Suprapubic skin (tissue), 4 donors: Measurements from ENCODE around the gene WDFY2.

ENCODE experiments used
- EP300 ChIP-seq: sonication (generic); formaldehyde crosslinking; IDR thresholded peaks from one replicate; pipeline ENCODE4 v1.6.1; 2017; ENCODE audit warnings: antibody characterized with exemption
- POLR2A ChIP-seq, 2 donors: fragments of 450-650 bp; IDR thresholded peaks; one replicate each; pipeline ENCODE4 v1.6.1; 2017; ENCODE audit warnings: antibody characterized with exemption in 2 of 2, mild to moderate bottlenecking in 2 of 2, moderate library complexity in 2 of 2
- POLR2AphosphoS5 ChIP-seq, 3 donors: sonication (generic); formaldehyde crosslinking; IDR thresholded peaks; one replicate each; pipeline ENCODE4 v1.6.1; 2017; ENCODE audit warnings: antibody characterized with exemption in 3 of 3
- TF ChIP-seq, protein P1 (sequence below), 2 donors: fragments of 200-600 bp in 1 of 2; fragments of 450-650 bp in 1 of 2; sonication (generic) in 1 of 2; IDR thresholded peaks; one replicate each; pipeline ENCODE4 v1.5.1; 2016 to 2019; ENCODE audit warnings: antibody characterized with exemption in 2 of 2, mild to moderate bottlenecking in 1 of 2, moderate library complexity in 1 of 2

DNA sequence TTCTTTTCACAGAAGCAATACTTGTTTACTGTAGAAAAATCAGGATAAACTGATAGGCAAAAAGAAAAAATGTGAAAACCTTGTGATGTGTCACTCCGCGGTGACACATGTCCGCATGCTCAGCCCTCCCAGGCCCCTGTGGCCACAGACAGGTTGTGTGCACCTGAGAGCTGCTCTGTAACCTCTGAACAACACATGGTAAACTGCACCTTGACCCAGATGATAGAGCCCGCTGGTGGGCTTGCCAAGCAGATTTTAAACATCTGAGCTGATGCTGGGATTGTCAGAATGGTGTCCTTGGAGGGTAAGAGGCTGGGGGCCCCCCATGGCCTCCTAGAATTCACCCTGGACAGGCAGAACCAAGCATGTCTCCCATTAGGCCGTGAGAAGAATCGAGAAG, 185.9 kb downstream of the WDFY2 start:
- no peak for TF ChIP-seq POLR2A (IDR thresholded peaks at IDR 0.05)
- TF ChIP-seq, protein P1, sequence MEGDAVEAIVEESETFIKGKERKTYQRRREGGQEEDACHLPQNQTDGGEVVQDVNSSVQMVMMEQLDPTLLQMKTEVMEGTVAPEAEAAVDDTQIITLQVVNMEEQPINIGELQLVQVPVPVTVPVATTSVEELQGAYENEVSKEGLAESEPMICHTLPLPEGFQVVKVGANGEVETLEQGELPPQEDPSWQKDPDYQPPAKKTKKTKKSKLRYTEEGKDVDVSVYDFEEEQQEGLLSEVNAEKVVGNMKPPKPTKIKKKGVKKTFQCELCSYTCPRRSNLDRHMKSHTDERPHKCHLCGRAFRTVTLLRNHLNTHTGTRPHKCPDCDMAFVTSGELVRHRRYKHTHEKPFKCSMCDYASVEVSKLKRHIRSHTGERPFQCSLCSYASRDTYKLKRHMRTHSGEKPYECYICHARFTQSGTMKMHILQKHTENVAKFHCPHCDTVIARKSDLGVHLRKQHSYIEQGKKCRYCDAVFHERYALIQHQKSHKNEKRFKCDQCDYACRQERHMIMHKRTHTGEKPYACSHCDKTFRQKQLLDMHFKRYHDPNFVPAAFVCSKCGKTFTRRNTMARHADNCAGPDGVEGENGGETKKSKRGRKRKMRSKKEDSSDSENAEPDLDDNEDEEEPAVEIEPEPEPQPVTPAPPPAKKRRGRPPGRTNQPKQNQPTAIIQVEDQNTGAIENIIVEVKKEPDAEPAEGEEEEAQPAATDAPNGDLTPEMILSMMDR (IDR thresholded peaks at IDR 0.05): no peak
- no peak for TF ChIP-seq EP300
- TF ChIP-seq POLR2AphosphoS5 (IDR thresholded peaks at IDR 0.05): no peak
